Gastroesophageal sphincter (tissue), 4 donors: ENCODE results near the gene CCDC57. TPM values are rescaled to one million over a fixed set of nuclear protein-coding genes. Genes with fewer than 3 reads are reported as not detected.

Experiments used
- ATAC-seq: fragments of 150-250 bp; one replicate; pipeline ENCODE4 v1.9.1; 2016; ENCODE audit warnings: mild to moderate bottlenecking, moderate library complexity
- H3K27ac ChIP-seq, 4 donors: fragments of 200-600 bp; sonication (generic) in 3 of 4; 1 replicate in 3 of 4; 2 replicates in 1 of 4; pipeline ENCODE4 v1.5.1; 2016 to 2019
- H3K27me3 ChIP-seq: fragments of 200-600 bp; sonication (generic); one replicate; pipeline ENCODE4 v1.5.1; 2019
- H3K36me3 ChIP-seq, 2 donors: fragments of 200-600 bp; sonication (generic); one replicate each; pipeline ENCODE4 v1.5.1; 2019; ENCODE audit warnings: control low read depth in 1 of 2
- H3K4me1 ChIP-seq, 3 donors: fragments of 200-600 bp; sonication (generic); 1 replicate in 2 of 3; 2 replicates in 1 of 3; pipeline ENCODE4 v1.5.1; 2016 to 2019; ENCODE audit warnings: control low read depth in 2 of 3
- H3K4me3 ChIP-seq, 2 donors: fragments of 200-600 bp; sonication (generic); one replicate each; pipeline ENCODE4 v1.5.1; 2019; ENCODE audit warnings: mild to moderate bottlenecking in 1 of 2, moderate library complexity in 1 of 2
- H3K9me3 ChIP-seq, 3 donors: fragments of 200-600 bp; sonication (generic); one replicate each; pipeline ENCODE4 v1.5.1; 2017 to 2019; ENCODE audit warnings: control low read depth in 2 of 3
- CTCF ChIP-seq, 4 experiments: fragments of 200-600 bp in 2 of 4; fragments of 450-650 bp in 2 of 4; sonication (generic) in 1 of 4; IDR thresholded peaks; one replicate each; pipeline ENCODE4 v1.5.1; 2017 to 2019; ENCODE audit warnings: antibody characterized with exemption in 4 of 4, mild to moderate bottlenecking in 2 of 4, moderate library complexity in 2 of 4
- EP300 ChIP-seq: sonication (generic); formaldehyde crosslinking; IDR thresholded peaks from one replicate; pipeline ENCODE4 v1.6.1; 2017; ENCODE audit warnings: antibody characterized with exemption, mild to moderate bottlenecking
- POLR2A ChIP-seq, 2 donors: fragments of 450-650 bp; IDR thresholded peaks; one replicate each; pipeline ENCODE4 v1.6.1; 2017; ENCODE audit warnings: antibody characterized with exemption in 2 of 2, mild to moderate bottlenecking in 2 of 2, moderate library complexity in 1 of 2
- POLR2AphosphoS5 ChIP-seq: sonication (generic); formaldehyde crosslinking; IDR thresholded peaks from one replicate; pipeline ENCODE4 v1.6.1; 2017; ENCODE audit warnings: antibody characterized with exemption
- WGBS, 2 donors: methylation state at CpG; one replicate each; pipeline ENCODE4 v1.1.5; 2018; ENCODE audit warnings: low coverage in 1 of 2; 5-methylcytosine and 5-hydroxymethylcytosine counted together
- total RNA-seq, 4 donors: library from RNA; depleted of rRNA; stranded (reverse); fragments of >200 nt; gene quantifications; one replicate each; pipeline ENCODE4 v1.1.0, GENCODE V29; 2016

The CCDC57 gene
- total RNA-seq, 4 donors from 2014 or later, result 6.5 to 28.2 (median 16.2) TPM

GRCh38 chr17:82085931-82086764 is 126.5 kb downstream of the CCDC57 start:
- H3K27ac ChIP-seq, result no peak overlapping the region
- H3K4me1 ChIP-seq, result no peaks in the 10 kb centered on the region
- H3K4me3 ChIP-seq, result no peak overlapping the region
- no peaks in the 10 kb centered on the region for H3K27me3 ChIP-seq
- TF ChIP-seq POLR2A (IDR thresholded peaks at IDR 0.05) (no peak), CTCF (IDR thresholded peaks at IDR 0.05) (no peak), POLR2AphosphoS5 (no peak), EP300 (no peak)
- H3K9me3 ChIP-seq, result no peaks in the 10 kb centered on the region
- no CpG with 5 or more reads among the region's 25 CpGs for WGBS, 2 donors
- peaks cover 0 to 100% of the 10 kb centered on the region in 2 donors for H3K36me3 ChIP-seq
- ATAC-seq, result no peak

- Histone ChIP-seq H3K9me3 (no peaks in the 10 kb centered on the region), H3K27me3 (no peaks in the 10 kb centered on the region), H3K36me3 (peaks cover 0 to 100% of the 10 kb centered on the region in 2 donors), H3K4me3 (no peak overlapping the region), H3K4me1 (no peaks in the 10 kb centered on the region), H3K27ac (no peak overlapping the region)
- 0% methylated on average over 1 of the region's 49 CpGs; no CpG with 5 or more reads in 1 of the 2 donors for WGBS, 2 donors
- ATAC-seq, result no peak
- no peak for TF ChIP-seq EP300
- TF ChIP-seq CTCF (IDR thresholded peaks at IDR 0.05), result no peak
- no peak for TF ChIP-seq POLR2A (IDR thresholded peaks at IDR 0.05)
- no peak for TF ChIP-seq POLR2AphosphoS5
These were observed 127.4 kb downstream of the CCDC57 start for GRCh38 chr17:82085031-82085861.

- Histone ChIP-seq H3K9me3 (no peaks in the 10 kb centered on the region), H3K4me3 (no peak overlapping the region), H3K4me1 (no peaks in the 10 kb centered on the region), H3K36me3 (peaks cover 0 to 100% of the 10 kb centered on the region in 2 donors), H3K27ac (no peak overlapping the region), H3K27me3 (no peaks in the 10 kb centered on the region)
- no peak for TF ChIP-seq CTCF (IDR thresholded peaks at IDR 0.05)
- TF ChIP-seq POLR2AphosphoS5, result no peak
- no peak for TF ChIP-seq POLR2A (IDR thresholded peaks at IDR 0.05)
- no peak for TF ChIP-seq EP300
- ATAC-seq, result no peak
- WGBS, 2 donors, result 82% methylated on average over 7 of the region's 31 CpGs; no CpG with 5 or more reads in 1 of the 2 donors
These were observed 128.1 kb downstream of the CCDC57 start for GRCh38 chr17:82084373-82085030.

- TF ChIP-seq EP300, result no peak
- TF ChIP-seq CTCF (IDR thresholded peaks at IDR 0.05), result no peak
- no peak for TF ChIP-seq POLR2AphosphoS5
- no peaks in the 10 kb centered on the region for H3K27me3 ChIP-seq
- no peaks in the 10 kb centered on the region for H3K4me1 ChIP-seq
- H3K36me3 ChIP-seq, result peaks cover 0 to 100% of the 10 kb centered on the region in 2 donors
- ATAC-seq, result no peak
- no peaks in the 10 kb centered on the region for H3K9me3 ChIP-seq
- H3K27ac ChIP-seq, result no peak overlapping the region
- no peak overlapping the region for H3K4me3 ChIP-seq
- WGBS, 2 donors, result 60 to 80% methylated on average over 1 of the region's 55 CpGs
These were observed 128.9 kb downstream of the CCDC57 start for GRCh38 chr17:82083533-82084359.
